Stimulated activated memory B cell treated with anti-CD40 and anti-IgM and Interleukin-4, amounts not matched to agents 10 μg/mL and 1 μg/mL and 100 μg/mL, for 72 hours (primary cell): ENCODE measurements around the gene CEP162.

Source experiments
- ATAC-seq: fragments of 150-1000 bp; cut with Tn5 transposase; 2 replicates; pipeline ENCODE4 v1.10.0; 2021
- H3K27ac Mint-ChIP-seq: one replicate; pipeline ENCODE4 v1.8.0; 2022; ENCODE audit warnings: mild to moderate bottlenecking, mixed read lengths
- H3K27me3 Mint-ChIP-seq: one replicate; pipeline ENCODE4 v1.8.0; 2022; ENCODE audit warnings: mixed read lengths
- H3K36me3 Mint-ChIP-seq: one replicate; pipeline ENCODE4 v1.8.0; 2022; ENCODE audit warnings: mixed read lengths
- H3K4me1 Mint-ChIP-seq: one replicate; pipeline ENCODE4 v1.8.0; 2022; ENCODE audit warnings: mixed read lengths
- H3K4me3 Mint-ChIP-seq: one replicate; pipeline ENCODE4 v1.8.0; 2022; ENCODE audit warnings: mild to moderate bottlenecking, moderate library complexity, mixed read lengths
- H3K9me3 Mint-ChIP-seq: one replicate; pipeline ENCODE4 v1.8.0; 2022; ENCODE audit warnings: mixed read lengths

Gene CEP162

GRCh38 chr6:84227434-84228197 is at the start of gene CEP162:
CEP162 (minus strand) TSS chr6:84227643; CDS start chr6:84226393, 1,250 bp downstream.
- Mint-ChIP-seq H3K4me3 (peak within 1 kb of the TSS; percentile 100), H3K9me3 (no peaks in the 10 kb centered on the region)

GRCh38 chr6:84274856-84275255 is 47.4 kb upstream of the CEP162 start:
- Mint-ChIP-seq H3K27ac (no peak overlapping the region), H3K9me3 (no peaks in the 10 kb centered on the region), H3K27me3 (no peaks in the 10 kb centered on the region), H3K4me3 (no peak overlapping the region), H3K4me1 (no peaks in the 10 kb centered on the region), H3K36me3 (no peaks in the 10 kb centered on the region)
- no peak for ATAC-seq

More at GRCh38 chr6:84227434-84228197, at the start of gene CEP162:
- peak within 1 kb of the TSS; percentile 89 for H3K27ac Mint-ChIP-seq
- ATAC-seq = peak; percentile 97
- H3K27me3 Mint-ChIP-seq = peaks cover 2% of the 10 kb centered on the region
- H3K36me3 Mint-ChIP-seq = no peaks in the 10 kb centered on the region
- H3K4me1 Mint-ChIP-seq = peaks cover 19% of the 10 kb centered on the region

GRCh38 chr6:84273048-84273809 is 45.8 kb upstream of the CEP162 start:
- Mint-ChIP-seq H3K4me1 (no peaks in the 10 kb centered on the region), H3K36me3 (no peaks in the 10 kb centered on the region), H3K9me3 (no peaks in the 10 kb centered on the region), H3K4me3 (no peak overlapping the region), H3K27ac (no peak overlapping the region), H3K27me3 (no peaks in the 10 kb centered on the region)
- ATAC-seq = no peak

GRCh38 chr6:84272298-84272697 is 44.9 kb upstream of the CEP162 start:
- Mint-ChIP-seq H3K9me3 (no peaks in the 10 kb centered on the region), H3K27me3 (no peaks in the 10 kb centered on the region), H3K36me3 (no peaks in the 10 kb centered on the region), H3K27ac (no peak overlapping the region), H3K4me1 (no peaks in the 10 kb centered on the region), H3K4me3 (no peak overlapping the region)
- no peak for ATAC-seq

- no peak overlapping the region for H3K4me3 Mint-ChIP-seq
- no peaks in the 10 kb centered on the region for H3K36me3 Mint-ChIP-seq
- ATAC-seq = no peak
- H3K4me1 Mint-ChIP-seq = no peaks in the 10 kb centered on the region
- peaks cover 1% of the 10 kb centered on the region for H3K27me3 Mint-ChIP-seq
- H3K9me3 Mint-ChIP-seq = no peaks in the 10 kb centered on the region
- no peak overlapping the region for H3K27ac Mint-ChIP-seq
Observed at GRCh38 chr6:84271061-84271716, 43.7 kb upstream of the CEP162 start.

GRCh38 chr6:84269947-84270733 is 42.7 kb upstream of the CEP162 start:
- no peaks in the 10 kb centered on the region for H3K9me3 Mint-ChIP-seq
- no peaks in the 10 kb centered on the region for H3K4me1 Mint-ChIP-seq
- peaks cover 12% of the 10 kb centered on the region for H3K27me3 Mint-ChIP-seq
- H3K27ac Mint-ChIP-seq = no peak overlapping the region
- ATAC-seq = no peak
- H3K36me3 Mint-ChIP-seq = no peaks in the 10 kb centered on the region
- no peak overlapping the region for H3K4me3 Mint-ChIP-seq

GRCh38 chr6:84268781-84269180 is 41.3 kb upstream of the CEP162 start:
- peaks cover 13% of the 10 kb centered on the region for H3K27me3 Mint-ChIP-seq
- no peak for ATAC-seq
- no peak overlapping the region for H3K4me3 Mint-ChIP-seq
- no peaks in the 10 kb centered on the region for H3K9me3 Mint-ChIP-seq
- no peaks in the 10 kb centered on the region for H3K4me1 Mint-ChIP-seq
- H3K27ac Mint-ChIP-seq = no peak overlapping the region
- no peaks in the 10 kb centered on the region for H3K36me3 Mint-ChIP-seq

GRCh38 chr6:84263557-84263956 is 36.1 kb upstream of the CEP162 start:
- H3K4me1 Mint-ChIP-seq = no peaks in the 10 kb centered on the region
- H3K9me3 Mint-ChIP-seq = no peaks in the 10 kb centered on the region
- no peaks in the 10 kb centered on the region for H3K36me3 Mint-ChIP-seq
- H3K4me3 Mint-ChIP-seq = no peak overlapping the region
- no peak for ATAC-seq
- peaks cover 13% of the 10 kb centered on the region for H3K27me3 Mint-ChIP-seq
- H3K27ac Mint-ChIP-seq = no peak overlapping the region

- H3K36me3 Mint-ChIP-seq = no peaks in the 10 kb centered on the region
- H3K4me1 Mint-ChIP-seq = no peaks in the 10 kb centered on the region
- H3K4me3 Mint-ChIP-seq = no peak overlapping the region
- H3K9me3 Mint-ChIP-seq = no peaks in the 10 kb centered on the region
- no peak overlapping the region for H3K27ac Mint-ChIP-seq
- H3K27me3 Mint-ChIP-seq = peaks cover 10% of the 10 kb centered on the region
- no peak for ATAC-seq
Observed at GRCh38 chr6:84260926-84261325, 33.5 kb upstream of the CEP162 start.

GRCh38 chr6:84260196-84260595 is 32.8 kb upstream of the CEP162 start:
- no peaks in the 10 kb centered on the region for H3K9me3 Mint-ChIP-seq
- no peaks in the 10 kb centered on the region for H3K36me3 Mint-ChIP-seq
- peaks cover 2% of the 10 kb centered on the region for H3K27me3 Mint-ChIP-seq
- no peaks in the 10 kb centered on the region for H3K4me1 Mint-ChIP-seq
- no peak for ATAC-seq
- H3K27ac Mint-ChIP-seq = no peak overlapping the region
- H3K4me3 Mint-ChIP-seq = no peak overlapping the region

- no peak overlapping the region for H3K27ac Mint-ChIP-seq
- H3K9me3 Mint-ChIP-seq = no peaks in the 10 kb centered on the region
- H3K4me1 Mint-ChIP-seq = no peaks in the 10 kb centered on the region
- H3K4me3 Mint-ChIP-seq = no peak overlapping the region
- no peaks in the 10 kb centered on the region for H3K36me3 Mint-ChIP-seq
- peaks cover 9% of the 10 kb centered on the region for H3K27me3 Mint-ChIP-seq
- ATAC-seq = no peak
Observed at GRCh38 chr6:84258866-84259265, 31.4 kb upstream of the CEP162 start.

GRCh38 chr6:84258268-84258667 is 30.8 kb upstream of the CEP162 start:
- no peak for ATAC-seq
- Mint-ChIP-seq H3K4me3 (no peak overlapping the region), H3K27ac (no peak overlapping the region), H3K27me3 (peaks cover 15% of the 10 kb centered on the region), H3K36me3 (no peaks in the 10 kb centered on the region), H3K9me3 (no peaks in the 10 kb centered on the region), H3K4me1 (no peaks in the 10 kb centered on the region)

- Mint-ChIP-seq H3K4me3 (no peak overlapping the region), H3K27ac (no peak overlapping the region), H3K36me3 (no peaks in the 10 kb centered on the region), H3K9me3 (no peaks in the 10 kb centered on the region), H3K27me3 (peaks cover 26% of the 10 kb centered on the region), H3K4me1 (no peaks in the 10 kb centered on the region)
- ATAC-seq = no peak
Observed at GRCh38 chr6:84255641-84256040, 28.2 kb upstream of the CEP162 start.

GRCh38 chr6:84253380-84253779 is 25.9 kb upstream of the CEP162 start:
- ATAC-seq = no peak
- Mint-ChIP-seq H3K27ac (no peak overlapping the region), H3K36me3 (no peaks in the 10 kb centered on the region), H3K27me3 (peaks cover 35% of the 10 kb centered on the region), H3K4me3 (no peak overlapping the region), H3K4me1 (peaks cover 12% of the 10 kb centered on the region), H3K9me3 (no peaks in the 10 kb centered on the region)
